ENCODE results near the gene HES6. TPM values are rescaled to one million over a fixed set of nuclear protein-coding genes. Genes with fewer than 3 reads are reported as not detected.
"Not testable (repeated sequence)": the region's sequence is repeated elsewhere in the genome, so short reads cannot be mapped to it uniquely, and the experiment has no call there.

Gene HES6
- polyA plus RNA-seq, 1 donor, result 22.0 TPM

DNA sequence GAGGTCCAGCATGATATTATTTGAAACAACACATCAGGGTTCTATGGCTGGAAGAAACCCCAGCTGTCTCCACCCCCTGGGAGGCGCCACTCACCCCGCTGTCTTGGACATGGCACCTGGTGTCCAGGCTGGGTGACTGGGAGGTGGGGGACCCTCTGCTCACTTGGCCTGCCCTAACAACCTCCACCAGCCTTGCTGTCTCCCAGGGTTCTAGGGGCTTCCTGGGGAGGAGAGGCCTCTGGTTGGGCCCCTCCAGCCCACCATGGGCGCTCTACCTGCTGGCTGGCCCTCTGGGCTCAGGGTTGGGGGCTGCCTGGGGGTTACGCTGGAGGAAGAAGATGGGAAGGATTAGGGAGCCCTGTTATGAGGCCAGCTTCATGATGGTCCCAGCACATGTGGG, 32.3 kb upstream of the HES6 start:
- no peak for DNase-seq

DNA sequence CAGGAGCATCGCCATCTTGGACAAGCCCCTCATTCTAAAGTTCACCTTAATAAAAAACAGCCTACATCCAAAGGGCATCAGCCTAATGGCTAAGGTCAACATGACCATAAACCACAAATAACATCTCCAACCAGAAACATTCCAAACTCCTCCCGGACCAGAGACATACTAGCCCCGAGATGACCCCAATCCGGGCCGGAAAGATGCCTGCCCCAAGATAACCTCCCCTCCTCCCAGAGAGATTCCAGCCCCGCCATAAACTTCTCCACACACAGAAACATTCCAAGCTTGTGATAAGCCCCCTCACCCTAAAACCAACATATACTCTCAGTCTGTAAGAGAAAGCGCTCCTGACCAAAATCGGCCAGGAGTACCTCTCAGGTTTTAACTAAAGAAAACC, 31.8 kb upstream of the HES6 start:
- DNase-seq, result not testable (repeated sequence)

DNA sequence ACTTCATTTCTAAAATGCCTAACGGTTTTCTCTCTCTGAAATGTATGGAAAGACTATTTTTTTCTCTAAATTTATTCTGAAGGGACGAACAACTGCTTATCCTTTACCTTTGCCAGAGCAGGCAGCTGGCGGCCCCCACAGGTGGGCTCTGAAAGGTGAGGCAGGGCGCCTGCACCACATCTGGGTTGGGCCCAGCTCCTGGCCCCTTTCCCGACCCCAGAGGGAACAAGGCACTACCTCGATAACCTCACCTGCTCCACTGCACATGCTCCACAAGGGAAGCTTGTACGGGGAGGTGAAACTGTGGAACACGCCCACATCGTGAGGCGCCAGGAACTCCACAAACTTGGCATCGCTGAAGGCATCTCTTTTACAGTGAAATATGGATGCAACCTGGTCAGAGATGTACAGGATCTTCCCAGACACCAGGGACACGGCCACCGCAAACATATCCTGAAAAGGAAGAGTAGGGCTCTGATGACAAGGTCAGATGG, 31.3 kb upstream of the HES6 start:
- no peak for DNase-seq

DNA sequence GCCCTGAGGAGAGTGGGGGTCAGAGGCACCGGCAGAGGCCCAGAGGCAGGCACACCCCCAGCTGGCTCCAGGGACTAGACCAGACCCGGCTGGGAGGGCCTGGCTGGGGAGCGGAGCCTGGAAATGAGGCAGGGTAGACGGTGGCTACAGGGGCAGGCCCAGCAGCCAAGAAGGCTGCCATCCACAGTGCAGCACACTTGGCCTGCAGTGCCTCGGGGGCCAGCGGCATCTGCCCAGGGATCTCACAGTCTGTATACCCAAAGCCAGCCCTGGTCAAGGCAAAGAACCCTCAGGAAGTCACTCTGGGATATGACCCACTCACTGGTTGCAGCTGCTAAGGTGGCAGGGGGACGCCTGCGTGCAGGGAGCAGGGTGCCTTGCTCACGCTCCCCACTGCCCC, 30.8 kb upstream of the HES6 start:
- no peak for DNase-seq

DNA sequence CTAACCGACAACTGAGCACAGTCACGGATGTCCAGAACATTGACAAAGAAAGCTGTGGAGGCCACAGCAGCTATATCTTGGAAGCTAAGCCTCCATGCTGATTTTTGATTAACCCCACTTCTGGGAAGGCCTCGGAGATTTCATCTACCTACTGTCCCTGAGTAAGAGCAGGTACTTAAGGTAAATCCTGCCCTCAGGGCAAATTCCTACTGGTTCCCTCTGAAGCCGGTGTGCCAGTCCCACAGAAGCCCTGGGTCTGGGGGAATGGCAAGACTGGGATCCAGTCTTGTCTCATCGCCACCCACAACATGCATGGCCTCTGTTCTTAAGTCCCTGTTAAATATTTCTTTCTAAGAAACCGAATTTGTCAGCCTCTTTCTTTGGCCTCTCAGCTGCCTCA, 29.9 kb upstream of the HES6 start:
- no peak for DNase-seq

DNA sequence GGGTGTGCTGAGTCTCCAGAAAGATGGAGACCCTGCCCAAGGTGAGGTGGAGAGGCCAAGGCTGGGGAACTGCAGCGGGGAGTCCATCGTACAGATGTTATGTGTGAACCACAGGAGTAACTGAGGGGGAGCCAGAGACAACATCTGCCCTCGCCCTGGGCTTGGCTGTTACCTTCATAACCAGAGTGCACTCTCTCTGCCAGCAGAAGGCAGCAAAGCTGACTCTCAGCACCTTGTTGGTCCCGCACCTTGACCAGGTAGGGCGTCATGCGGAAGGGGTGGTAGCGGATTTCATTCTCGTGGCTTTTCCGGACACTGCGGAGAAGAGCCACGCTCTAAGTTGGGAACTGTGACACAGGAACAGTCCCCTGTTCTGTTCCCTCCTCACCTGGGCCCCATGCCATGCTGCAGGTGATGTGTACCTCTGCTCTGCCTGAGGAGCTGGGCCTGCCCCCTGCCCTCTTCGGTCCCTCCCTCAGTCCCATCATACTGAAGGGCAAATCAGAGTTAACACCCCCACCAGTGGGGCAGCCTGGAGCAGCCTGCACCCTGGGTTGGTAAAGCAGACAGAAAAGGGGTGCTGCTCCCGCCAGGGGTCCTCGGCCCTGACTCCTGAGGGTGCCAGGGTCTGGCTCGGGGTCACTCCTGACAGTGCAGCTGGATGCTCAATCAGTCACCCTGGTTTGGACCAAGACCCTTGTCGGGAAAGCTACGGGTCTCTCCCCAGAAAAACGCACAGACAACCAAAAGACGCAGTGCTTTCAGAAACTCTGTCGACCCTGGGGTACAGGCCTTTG, 28.2 kb upstream of the HES6 start:
- no peak for DNase-seq

DNA sequence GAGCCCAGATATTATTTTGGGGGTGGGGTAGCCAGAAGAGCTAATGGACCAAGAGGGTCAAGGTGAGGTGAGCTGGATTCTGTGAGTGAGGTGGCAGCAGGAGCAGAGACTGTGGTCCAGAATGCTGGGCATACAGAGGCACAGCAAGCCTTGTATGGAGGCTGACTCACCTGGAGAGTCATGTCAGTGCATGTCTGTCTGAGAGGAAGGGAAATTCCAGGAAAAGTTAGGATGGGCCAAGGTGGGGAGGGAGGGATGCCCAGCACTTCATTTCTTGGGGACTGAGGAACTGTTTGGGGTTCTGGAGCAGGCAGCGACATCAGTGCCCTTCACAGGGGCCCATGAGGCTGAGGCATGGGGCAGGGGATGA, 27.5 kb upstream of the HES6 start:
- DNase-seq, result no peak

DNA sequence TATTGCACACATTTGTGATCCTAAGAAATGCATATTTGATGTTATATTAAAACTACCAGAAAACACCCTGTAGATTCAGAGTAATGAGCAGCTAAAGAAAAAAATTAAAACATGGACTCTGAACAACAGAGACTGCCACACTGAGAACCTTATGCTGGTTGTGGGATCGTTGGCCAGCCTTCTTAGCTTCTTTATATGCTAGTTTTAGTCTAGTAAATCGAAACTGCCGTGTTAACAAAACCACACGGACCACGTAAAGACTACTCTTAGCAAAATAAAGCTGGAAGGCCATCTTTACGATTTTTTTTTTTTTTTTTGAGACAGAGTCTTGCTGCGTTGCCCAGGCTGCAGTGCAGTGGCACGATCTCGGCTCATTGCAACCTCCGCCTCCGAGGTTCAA, 25.8 kb upstream of the HES6 start:
- no peak for DNase-seq

DNA sequence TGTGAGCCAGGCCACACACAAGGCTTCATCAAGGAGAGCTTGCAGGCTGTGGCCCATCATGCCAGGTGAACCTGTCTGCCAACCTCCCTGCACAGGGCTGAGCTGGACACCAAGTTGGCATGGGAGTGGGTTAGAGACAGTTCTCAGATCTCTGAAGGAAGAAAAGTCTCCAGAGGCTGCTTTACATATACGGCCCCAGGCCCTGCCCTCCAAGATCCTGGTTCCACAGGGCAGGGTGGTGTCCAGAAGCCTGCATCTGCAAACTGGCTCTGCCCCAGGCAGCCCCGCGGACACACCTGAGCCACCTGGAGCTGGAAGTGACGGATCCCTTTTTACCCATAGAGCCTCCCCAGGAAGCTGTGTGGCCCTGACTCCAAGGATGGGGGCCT, 24.2 kb upstream of the HES6 start:
- DNase-seq, result no peak

DNA sequence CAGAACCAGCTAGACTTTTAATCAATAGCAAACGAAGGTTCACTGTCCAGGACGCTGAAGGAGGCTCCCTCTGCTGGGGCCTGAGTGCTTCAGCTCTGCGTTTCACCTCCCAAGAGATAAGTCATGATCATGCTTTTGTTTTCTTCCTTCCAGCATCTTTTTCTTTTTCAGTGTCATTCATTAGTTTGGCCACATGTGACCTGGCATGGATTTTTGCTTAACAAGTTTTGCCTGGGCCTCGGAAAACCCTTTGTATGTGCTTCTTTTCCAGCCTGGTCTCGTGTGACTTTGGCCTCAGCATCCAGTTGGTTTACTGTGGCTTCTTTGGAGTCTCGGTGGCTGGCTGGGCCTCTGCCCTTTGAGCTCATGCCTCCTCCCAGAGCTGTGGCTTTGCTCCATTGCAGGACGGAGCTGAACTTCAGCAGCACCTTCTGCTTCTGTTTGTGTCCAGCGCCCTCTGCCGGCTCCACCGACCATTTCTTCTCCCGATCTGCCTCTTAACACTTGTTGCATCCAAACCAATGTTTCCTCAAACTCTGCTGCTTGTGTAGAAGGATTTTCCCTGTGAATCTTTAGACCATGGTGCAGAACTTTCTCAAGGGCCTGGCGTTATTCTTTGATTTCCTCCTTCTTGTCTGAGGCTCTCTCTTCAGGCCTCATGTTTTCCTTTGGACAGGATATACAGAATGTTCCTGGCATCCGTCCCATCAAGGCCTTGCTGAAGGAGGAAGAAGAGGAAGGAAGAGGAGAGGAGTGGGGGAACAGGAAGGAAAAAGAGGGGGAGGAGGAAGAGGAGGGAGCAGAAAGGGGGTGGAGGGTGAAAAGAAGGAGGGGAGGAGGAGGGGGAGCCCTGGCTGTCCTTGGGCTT, 23.6 kb upstream of the HES6 start:
- peak; percentile 91 for DNase-seq

DNA sequence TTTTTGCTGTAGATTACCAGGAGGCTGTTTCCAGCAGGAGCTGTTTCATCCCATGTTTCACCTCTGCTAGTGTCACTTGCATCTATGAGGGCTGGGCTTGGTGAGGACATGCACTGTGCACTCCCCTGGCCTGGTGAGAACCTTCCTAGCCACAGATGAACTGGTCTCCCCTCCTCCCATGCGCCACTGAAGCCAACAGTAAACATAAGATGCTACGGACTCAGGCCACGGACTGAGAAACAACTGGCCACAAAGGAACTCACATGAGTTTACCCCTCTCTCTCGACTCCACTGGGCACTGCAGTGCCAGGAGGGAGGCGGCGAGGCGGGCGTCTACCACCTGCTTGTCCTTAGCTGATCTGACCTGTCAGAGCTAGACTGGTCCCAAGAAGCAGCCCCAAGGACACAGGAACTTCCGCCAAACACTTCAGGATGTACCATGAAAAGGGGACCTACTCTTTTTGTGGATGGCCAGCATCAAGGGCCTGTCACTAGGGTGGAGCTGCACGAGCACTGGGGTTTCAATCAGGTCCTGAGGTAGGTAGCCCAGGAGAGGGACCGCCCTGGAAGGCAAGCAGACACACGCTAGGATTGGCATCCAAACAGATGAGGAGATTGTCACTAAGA, 22.8 kb upstream of the HES6 start:
- DNase-seq, result no peak

DNA sequence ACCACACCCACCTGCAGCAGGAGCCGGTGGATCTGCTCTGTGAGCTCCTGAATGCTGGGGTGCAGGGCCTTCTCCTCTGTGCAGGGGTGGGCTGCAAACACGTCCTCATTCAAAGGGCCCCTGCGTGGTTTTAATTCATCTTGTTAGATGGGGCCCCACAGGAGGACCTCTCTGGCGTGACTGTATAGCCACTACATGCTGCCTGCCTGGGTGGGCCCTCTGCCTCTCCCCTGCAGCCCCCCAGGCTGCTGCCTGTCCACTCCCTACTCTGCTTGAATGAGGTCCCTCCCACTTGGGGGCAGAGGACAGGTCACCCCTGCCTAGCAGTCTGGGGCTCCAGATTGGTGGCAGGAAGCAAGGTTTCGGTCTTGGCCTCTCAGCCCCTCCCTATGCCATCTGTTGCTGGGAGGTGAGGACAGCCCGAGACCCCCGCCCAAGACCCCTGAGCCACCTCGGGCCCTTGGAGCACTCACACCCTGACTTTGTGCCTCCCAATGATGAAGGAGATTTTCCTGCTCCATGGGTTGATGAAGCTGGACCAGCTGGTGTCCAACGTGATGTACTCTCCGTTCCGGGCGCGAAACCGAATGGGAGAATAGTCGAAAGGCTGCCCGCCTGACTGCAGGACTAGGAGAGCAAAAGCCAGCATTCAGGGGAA, 22.0 kb upstream of the HES6 start:
- no peak for DNase-seq

DNA sequence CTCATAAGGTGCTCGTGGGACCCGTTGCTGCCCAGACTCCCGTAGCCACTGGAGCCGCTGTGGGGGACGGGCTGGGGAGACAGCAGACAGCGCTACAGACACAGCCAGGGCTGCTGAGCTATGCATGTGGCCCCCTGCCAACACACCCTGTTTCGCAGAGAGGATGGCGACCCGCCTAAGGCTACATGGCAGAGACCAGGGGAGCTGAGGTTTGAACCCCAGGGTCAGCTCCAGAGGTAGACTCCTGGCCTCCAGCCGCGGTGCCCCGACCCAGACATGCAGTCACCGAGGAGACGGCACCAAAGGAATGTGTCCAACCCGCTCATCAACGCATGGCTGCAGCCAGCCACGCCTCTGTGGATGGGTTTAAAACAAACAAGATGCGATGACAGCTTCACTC, 21.0 kb upstream of the HES6 start:
- no peak for DNase-seq

DNA sequence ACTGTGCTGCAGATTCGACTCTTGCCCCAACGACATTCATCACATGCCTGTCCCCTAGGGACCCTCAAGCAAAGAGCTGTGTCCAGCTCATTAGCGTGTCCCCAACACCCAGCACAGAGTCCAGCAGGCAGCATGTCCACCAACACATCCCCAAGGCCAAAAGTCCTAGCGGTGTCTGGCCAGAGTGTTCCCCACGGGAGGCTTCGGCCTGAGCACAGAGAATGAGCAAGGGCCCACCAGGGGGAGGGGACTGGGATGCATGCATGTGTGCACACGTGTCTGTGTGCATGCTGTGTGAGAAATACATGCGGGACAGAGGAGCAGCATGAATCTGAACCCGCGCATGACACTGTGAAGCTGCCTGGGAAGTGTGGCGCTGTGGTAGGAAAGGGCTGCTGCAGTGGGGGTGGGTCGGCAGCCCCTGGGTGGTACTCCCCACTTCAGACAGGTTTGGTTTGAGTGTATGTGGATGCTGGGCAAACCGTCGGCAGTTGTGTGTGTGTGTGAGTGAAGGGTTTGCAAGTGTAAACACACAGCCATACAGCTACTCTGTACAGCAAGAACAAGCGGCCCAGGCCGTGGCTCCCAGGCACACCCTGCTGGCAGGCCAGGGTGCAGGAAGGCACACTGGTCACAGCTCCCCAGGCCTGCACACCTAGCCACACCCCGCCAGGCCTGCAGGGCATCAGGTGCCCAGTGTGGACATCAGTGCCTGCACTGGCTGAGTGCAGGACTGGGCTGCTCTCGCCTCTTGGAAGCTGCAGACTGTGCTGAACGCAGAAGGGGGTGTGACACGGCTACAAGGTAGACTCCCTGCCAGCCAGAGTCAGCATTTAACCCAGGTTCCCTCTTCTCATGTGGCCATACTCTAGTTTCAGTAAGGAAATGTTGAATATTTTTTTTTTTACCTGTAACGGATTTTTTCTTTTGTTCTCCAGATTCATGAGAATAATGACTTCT, 19.5 kb upstream of the HES6 start:
- DNase-seq, result no peak

DNA sequence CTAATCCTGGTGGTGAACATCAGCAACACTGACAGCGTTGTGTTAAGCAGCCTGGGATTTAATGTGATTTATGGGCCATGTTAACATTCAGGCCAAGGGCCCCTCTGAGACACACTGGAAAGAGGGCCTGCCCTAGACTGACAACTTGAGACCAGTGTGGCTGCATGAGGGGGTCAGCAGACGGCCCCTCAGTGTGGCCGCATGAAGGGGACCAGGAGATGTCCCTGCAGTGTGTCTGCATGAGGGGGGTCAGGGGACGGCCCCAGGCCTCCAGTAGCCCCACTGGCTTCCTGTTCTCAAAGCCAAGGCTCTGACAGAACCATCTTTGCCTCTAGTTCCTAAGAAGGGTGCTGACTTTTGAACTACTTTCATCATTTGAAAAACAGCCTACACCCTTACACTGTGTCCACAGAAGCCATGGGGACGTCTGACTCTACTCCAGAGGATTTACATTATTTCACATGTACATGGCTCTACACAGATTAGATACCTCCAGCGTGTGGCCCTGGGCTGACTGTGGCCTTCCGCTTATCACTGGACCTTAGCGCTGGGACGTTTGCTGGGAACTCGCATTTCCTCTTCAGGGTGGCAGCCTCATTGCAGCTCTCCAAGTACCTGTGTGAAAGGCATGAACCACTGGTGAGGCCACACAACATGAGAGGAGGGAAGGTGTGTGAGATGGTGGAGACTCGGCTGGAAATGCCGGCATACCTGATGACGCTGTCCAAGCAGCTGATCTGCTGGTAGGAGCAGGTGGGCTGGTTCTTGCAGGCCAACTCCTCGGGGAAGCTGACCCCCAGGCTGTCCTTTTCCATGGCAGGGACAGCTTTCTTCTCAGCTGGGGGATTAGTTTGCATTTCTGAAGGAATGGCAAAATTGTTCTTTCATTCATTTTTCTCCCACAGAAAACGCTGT, 18.2 kb upstream of the HES6 start:
- no peak for DNase-seq

DNA sequence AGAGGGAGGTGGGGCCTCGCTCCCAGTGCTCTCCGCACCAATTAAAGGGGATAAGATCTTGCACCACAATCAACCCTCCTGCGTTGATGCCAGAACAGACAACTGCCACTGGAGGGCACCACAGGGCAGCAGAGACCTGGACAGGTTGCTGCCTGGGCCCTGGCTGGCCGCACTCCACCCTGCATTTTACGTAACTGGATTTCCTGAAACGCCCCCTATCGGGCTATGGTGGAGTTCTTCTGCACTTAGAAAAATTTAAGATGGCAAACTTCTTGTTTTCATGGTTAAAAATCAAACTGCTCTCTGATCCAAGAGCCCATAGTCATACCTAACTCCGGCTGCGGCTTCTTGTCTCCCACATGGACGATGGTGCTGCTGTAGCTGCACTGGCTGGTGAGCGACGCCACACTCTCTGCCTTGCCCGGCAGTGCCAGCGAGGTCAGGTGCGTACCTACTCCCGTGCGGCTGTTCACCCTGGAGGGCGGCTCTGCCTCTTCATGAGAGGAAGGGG, 16.8 kb upstream of the HES6 start:
- DNase-seq, result no peak

DNA sequence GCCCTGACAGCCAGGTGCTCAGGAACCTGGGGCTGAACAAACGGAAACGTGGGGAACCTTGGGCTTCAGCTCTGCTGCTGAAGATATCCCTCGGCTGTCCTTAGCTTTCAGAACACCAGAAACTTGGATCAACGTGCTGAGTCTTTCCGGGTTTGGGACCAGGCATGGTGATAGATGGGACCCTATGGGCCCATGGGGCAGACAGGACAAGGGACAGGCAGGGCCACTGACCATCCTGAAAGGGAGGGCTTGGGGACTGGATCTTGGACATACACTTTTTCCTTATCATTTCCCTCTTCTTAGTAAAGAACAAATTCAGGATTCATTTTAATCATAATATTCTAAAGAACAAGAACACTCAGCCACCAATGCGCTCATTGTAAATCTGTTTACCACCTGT, 16.3 kb upstream of the HES6 start:
- DNase-seq, result no peak

DNA sequence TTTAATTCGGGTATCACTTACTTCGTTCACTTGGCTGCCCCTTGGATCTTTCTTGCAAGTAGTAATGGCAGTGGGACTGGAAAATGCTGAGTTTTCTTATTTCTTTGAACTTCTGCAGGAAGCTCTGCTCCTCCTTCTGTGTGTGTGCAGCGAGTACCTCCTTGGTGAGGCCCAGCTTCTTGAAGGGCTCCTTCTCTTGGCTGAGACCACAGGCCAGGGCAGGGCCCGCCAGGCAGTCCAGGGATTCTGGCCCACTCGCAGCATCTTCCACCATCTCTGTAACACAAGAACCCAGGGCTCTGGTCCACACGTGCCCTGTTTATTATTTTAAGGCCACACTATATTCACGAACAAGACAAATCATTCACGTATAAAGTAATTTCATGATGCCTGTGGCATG, 15.8 kb upstream of the HES6 start:
- no peak for DNase-seq

DNA sequence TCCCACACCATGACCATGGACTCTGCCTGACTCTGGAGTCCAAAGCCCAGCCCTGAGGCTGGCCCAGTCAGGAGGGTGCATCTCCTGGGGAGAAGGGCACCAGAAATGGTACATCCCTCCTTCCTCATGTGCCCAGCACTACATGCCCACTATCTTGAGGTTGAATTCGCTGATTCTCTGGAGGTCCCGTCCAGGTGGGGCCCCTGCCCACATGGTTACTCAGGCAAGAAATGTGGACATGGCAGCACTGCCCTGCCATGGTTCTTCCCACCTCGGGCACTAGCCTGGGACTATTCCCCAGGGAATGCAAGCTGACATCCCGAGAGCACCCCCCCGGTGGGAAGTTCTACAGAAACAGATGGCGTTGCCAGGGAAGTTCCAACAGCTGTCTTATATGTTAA, 15.3 kb upstream of the HES6 start:
- no peak for DNase-seq

DNA sequence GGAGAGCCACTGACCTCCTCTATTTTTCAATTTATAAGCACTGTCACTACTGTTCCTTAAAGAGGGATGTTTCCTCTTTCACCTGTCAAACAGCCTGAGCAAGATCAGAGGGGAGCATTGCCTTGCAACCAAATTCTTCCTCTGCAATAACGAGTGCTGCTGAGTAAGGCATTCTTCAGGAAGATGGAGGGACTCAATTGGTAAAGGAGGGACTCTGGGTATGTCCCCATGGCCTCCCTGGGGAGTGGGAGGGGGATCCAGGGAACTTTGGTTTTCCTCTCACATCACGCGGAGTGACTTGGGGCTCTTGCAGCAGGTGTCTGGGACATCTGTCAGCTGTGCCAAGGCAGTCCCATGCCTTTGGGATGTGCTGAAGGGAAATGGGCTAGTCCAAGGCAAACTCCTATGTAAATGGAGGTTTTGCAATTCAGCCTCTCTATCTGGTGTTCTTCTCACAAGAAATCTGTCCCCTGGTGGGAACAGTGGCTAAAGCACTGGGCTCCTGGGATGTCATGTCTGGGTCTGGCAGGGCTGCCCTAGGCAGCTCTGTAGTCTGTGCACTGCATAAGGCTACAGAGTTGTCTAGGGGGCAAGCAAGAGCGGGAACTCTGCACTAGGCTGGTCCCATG, 14.4 kb upstream of the HES6 start:
- DNase-seq, result no peak
